ENCODE measurements around the gene C16orf82.

The C16orf82 gene

DNA sequence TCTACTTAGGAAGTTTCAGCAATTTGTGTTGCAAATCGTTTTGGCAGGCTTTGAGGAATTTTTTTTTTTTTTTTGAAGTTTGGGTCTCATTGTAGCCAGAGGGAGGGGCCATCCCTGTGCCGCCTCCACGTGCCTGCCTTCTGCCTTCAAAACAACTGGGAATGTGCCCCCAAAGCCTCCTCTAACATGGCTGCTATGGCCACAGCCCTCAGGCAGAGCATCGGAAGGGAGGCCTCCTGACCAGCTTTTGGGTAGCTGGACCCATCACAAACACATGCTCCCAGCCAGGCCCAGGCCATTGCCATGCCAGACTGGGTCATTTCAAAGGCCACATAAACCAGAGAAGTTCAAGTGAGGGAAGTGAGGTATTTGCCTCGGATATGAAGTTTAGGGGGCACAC is 21.5 kb downstream of the C16orf82 start:
- no peak for DNase-seq (ENCODE audit: low read depth in 3 of 3)

DNA sequence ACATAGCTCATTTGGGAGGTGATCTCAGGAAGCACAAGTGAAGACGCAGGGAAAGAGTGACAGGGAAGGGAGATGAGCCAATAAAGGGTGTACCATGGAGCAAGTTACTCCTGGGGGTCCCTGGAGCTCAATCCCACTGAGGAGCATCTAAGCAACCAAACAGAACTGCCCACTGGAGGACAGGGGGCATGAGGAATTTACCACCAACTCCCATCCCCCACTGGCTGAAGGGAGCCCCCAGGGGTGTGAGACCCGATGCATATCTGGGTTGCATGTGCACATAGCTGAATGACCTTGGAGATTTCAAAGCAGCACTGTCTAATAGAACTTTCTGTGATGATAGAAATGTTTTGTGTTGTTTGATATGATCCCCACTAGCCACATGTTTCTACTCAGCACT is 29.6 kb downstream of the C16orf82 start:
- DNase-seq (ENCODE audit: low read depth in 3 of 3), result no peak

DNA sequence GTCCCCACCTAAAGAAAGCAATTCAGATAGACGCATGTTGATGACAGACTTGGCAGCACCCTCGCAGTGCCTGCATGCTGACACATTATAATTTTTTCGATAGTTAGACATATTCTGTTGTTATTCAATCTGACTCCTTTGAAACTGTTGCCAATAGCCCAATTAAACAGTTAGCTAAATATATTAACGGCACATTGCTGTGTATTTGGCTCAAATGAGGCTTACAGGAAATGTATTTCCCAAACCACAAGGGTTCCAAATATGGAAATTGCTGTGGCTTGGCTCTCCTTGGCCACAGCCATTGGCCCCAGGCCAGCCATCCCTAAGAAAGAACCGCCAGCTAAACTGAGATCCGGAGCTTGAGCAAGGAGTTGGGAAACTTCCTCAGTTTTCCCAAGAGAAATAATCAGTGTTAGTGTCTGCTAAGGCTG is 31.1 kb downstream of the C16orf82 start:
- DNase-seq (ENCODE audit: low read depth in 3 of 3), result no peak

DNA sequence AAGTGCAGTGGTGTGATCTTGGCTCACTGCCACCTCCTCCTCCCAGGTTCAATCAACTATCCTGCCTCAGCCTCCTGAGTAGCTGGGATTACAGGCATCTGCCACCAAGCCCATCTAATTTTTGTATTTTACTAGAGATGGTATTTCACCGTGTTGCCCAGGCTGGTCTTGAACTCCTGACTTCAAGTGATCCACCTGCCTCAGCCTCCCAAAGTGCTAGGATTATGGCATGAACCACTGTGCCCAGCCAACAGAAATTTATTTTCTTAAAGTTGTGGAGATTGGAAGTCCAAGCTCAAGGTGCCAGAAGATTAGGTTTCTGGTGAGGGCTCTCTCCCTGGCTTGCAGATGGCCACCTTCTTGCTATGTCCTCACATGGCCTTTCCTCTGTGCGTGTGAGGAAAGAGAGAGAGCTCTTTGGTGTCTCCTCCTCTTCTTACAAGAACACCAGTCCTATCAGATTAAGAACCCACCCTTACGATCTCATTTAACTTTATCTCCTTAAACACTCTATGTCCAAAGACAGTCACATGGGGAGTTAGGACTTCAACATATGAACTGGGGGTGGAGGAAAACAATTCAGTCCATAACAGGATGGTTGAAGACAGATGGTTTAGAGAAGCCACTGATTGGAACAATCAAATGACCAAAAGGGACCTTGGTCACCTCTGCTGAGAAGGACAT is 31.8 kb downstream of the C16orf82 start:
- DNase-seq (ENCODE audit: low read depth in 3 of 3), result no peak

DNA sequence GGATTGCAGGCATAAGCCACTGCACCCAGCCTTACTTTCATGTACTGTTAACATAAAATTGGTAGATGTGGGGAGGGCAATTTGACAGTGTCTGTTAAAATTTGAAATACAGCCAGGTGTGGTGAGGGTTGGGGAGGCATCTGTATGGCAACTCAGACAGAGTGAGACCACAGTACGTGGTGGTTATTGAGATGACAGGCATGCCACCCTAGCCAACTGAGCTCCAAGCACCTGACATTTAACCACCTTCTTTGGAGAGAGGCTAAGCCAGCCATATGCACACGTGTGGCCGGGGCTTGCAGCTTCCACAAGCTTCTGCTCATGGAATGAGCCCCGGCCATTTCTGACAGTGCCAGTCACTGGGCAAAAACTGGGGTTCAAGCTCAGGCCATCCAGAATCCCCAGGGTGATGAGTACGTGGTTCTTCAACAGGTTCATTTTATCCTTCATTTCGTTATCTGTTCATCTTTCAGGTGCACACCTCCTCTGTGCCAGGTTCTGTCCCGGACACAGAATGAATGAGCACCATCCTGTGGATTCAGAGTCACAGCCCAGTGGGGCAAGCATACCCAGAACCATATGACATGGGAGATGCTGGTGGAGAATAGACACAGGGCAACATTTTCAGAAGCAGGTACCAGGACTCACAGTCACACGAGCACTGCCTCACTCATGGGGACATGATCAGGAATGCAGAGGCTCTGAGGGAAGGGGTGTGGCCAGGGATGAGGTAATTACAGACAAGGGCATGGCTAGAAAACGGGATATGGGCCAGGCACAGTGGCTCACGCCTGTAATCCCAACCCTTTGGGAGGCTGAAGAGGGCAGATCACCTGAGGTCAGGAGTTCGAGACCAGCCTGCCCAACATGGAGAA is 36.2 kb downstream of the C16orf82 start:
- DNase-seq (ENCODE audit: low read depth in 3 of 3), result no peak

DNA sequence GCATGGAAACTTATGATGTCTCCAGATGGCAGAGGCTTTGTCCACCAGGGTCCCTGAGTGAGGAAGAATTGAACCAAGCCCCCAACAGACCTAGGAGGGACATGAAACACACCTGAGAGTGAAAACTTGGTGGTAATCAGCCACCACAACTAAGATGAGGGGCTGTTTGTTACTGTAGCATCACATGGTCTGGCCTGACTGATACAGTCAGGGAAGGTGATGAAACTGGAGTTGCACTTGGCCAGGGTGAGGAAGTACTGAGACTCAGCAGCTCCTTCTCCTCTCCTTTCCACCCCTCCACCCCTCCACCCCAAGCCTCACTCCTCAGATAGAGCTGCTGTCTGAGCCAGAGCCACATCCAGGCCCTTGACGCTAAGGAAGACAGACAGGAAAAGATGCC is 37.2 kb downstream of the C16orf82 start:
- no peak for DNase-seq (ENCODE audit: low read depth in 3 of 3)

DNA sequence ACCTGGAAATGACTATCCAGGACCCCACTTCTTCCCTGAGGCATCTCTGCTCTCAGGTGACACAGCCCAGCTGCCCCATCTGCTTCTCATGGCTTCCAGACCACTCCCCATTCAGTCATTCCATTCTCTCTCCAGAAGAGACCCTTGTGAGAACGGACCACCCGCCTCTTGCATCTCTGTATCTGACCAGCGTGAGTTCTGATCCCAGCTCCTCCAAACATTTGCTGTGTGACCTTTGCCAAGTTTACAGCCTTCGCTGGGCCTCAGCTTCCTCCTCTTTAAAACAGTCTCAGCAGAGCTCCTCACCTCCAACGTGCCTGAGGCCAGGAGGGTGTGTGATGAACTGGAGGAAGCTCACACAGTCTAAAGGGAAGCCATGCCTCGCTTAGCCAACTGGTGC is 39.6 kb downstream of the C16orf82 start:
- DNase-seq (ENCODE audit: low read depth in 3 of 3), result no peak

DNA sequence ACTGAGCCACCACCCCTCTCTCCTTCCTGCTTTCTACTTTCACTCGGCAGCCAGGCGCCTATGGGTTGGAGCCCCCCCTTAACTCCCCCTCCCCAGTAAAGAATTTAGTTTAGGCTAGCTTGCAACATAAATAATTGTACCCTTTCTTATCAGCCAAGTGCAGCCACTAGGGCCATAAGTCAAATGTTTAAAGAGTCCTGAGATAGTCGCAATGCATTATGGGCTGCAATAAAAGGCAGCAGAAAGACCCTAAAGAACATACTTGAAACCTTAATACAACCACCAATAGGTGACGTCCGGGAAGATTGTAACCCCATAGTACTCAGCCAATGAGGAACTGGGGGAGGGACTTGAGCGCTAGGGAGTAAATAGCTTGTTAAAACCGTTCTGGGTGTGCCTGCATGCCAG is 40.5 kb downstream of the C16orf82 start:
- DNase-seq (ENCODE audit: low read depth in 3 of 3), result no peak

DNA sequence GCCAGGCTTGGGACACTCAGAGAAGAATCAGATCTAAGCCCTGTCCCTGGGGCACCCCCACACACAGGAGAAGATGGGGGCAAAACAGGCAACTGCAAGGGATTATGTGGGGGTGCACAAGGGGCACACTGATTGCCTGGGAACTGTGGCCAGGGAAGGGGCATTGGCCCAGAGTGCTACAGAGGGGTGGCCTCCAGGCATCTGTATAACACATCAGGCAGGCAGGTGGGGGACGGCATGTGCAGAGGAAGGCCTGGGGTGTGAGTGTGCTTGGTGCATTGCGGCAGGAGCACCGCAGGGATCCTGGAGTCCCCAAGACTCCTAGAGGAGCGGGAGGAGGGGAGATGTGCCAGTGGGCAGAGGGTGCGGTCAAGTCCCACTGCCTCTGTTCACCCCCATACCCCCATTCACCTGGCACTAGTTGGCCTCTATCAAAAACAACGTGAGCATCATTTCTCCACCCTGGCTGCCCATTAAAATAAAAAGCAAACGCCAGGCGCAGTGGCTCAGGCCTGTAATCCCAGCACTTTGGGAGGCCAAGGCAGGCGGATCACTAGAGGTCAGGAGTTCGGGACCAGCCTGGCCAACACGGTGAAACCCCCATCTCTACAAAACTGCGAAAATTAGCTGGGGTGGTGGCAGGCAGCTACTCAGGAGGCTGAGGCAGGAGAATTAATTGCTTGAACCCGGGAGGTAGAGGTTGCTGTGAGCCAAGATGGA is 41.5 kb downstream of the C16orf82 start:
- DNase-seq (ENCODE audit: low read depth in 3 of 3), result no peak

DNA sequence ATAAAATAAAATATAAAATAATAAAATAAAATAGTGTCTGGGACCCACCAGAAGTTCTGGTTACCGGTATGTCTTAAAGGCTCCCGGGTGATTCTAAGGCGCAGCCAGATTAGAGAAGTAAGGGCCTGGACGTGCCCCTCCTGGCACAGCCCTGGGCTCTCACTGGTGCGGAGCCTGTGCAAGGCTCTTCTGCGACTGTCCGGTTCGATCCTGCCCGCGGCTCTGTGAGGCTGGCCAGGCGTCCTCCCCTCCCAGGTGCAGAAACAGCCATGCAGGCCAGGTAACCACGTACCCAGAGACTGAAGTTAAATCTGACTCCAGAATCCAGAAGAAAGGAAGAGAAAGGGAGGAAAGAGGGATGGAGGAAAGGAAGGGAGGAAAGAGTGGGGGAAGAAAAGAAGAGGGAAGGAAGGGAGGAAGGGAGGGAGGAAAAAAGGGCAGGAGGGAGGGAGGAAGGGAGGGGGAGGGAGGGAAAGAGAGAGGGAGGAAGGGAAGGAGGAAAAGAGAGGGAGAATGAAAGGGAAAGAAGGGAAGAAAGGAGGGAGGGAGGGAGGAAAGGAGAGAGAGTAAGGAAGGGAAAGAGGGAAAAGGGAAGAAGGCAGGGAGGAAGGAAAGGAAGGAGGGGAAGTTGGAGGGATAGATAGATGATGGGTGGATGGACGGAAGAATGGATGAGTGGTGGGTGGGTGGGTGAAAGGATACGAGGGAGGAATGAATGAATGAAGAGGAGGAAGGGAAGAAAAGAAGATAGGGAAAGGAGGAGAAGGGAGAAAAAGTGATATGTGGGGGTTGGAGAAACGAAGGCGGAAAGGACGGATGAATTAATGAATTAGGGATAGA is 42.3 kb downstream of the C16orf82 start:
- DNase-seq (ENCODE audit: low read depth in 3 of 3), result no peak

DNA sequence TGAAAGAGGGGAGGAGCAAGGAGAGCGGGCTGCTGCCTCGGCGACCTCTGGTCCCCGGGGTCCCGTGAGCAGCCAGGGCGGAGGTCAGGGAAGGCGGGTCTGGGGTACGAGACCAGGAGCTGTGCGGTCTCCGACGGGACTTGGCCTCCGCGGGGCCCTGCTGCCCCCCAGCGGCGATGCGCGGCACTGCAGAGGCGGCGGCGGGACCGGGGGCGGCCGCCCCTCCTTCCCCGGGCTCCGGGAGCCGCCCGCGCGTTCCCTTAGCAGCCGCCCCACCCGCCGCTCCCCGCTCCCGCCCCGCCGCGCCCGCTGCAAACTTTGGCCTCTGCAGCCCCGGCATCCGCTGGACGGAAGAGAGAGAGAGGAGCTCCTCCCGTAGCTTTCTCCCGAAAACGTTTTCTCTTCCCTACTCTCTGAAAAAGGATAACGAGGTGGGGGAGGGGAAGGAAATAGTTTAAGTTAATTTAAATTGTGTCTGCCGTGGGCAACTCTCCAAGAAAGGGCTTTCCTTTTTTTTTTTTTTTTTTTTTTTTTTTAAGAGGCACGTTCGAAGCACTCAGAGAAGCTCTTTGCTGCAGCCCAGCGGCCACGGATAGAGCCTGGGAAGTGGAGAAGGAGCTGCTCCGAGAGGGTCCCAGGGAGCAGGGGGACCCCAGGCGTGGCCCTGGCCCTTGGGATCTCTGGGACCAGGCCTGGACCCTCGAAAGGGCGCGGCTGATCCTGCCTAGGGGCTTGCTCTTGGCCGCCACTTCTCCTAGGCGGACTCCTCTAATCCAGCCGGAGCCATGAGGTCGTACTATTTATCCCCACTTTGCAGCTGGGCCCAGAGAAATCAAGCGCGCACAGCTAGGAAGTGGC is 43.2 kb downstream of the C16orf82 start:
- DNase-seq (ENCODE audit: low read depth in 3 of 3), result peak; percentile 67 to 82 (median 80)

DNA sequence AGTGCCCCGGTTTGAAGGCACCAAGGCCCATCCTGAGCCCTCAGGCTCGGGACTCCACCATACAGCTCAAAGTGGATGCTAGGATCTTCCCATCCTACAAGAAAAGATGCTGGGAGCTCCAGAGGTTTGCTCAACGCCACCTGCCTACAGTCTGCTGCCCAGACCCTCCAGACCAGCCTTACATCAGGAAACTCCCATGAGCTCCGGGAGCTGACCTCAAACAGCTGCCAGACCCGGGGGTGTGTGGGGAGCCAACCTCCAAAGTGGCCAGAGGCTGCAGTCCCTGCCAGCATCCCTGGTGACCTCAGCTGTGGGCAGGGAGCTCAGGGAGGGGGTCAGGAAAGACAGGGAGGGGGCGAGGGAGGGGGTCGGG is 43.8 kb downstream of the C16orf82 start:
- no peak for DNase-seq (ENCODE audit: low read depth in 3 of 3)

DNA sequence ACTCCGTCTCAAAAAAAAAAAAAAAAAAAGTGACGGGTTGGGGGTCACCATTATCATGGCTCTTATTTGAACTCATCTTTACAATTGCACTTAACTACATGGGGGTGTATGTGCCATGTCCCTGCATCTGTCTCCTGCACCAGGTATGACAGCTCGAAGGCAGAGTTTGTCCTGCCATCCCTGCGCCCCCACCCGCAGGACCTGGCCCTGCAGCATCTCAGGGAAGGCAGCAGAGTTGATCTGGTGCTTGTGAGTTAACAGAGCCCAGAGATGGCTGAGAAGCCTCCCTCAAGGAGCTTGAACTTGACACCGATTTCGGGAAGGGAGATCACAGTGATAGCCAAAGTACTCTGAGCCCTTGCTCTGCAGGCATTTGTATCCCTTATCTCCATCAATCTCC is 44.8 kb downstream of the C16orf82 start:
- no peak for DNase-seq (ENCODE audit: low read depth in 3 of 3)

DNA sequence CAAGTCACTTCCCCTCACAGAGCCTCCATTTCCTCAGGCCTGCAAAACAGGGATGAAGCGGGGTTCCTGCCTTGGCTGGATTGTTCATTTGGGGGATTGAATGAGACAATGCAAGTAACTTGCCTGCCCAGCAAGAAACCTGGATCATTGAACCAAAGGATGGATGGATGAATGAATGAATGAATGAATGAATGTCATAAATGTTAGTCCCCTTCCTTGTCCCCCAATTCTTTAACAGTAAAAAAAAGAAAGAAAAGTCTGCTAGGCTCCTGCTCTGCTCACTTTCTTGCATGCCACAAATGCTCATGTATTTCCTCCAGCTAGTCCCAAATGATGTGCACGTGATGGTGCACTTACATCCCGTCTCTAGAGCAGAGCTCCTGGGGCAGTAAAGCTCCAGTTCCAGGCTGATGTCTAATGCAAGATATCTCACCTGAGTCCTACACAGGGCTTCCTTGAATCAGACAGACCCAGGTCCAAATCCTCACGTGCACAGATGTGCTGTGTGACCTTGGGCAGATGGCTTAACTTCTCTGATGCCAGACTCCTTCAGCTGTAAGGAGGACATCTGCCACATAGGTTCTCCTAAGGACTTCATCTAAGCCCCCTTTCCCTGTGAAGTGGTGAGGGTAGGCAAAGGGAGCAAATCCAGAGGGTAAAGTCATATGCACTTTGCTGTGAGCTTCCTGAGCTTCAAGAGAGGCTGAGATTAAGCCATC is 45.5 kb downstream of the C16orf82 start:
- DNase-seq (ENCODE audit: low read depth in 3 of 3), result no peak

DNA sequence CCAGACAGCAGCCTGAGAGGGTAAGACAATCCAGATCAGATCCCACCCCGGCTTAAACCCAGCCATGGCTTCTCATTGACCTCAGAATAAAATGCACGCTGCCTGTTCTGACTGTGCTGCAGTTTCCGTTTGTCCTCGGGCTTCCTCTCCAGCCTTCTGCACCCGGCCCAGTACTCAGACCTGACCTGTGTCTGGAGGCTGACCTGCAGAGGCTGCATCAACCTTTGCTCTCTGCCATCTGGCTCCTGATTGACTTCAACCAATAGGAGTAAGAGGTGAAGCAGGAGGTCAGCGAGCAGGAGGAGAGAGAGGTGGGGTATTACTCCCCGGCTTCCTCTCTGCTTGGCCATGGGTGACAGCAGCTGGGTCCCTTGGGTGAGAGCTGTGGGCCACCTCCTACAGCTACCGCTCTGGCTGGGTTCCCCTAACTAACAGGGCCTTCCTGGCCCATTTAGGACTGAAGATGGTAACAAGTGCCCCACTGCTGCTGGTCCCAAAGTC is 46.7 kb downstream of the C16orf82 start:
- no peak for DNase-seq (ENCODE audit: low read depth in 3 of 3)

DNA sequence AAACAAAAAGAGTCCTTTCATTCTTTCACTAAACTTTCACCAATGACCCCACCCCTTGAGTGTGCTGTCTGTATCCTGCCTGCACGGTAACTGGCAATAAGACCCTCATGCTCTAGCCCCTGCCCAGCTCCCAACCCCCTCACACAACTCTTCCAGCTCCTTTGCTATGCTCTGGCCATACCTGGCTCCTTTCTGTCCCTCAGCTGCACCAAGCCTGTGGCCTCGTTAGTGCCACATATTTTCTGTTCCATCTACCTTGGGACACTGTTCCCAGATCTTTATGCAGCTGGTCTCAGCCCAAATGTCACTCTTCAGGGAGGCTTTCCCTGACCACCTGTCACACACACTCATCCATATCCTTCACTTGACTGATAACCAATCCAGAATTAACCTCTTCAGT is 47.3 kb downstream of the C16orf82 start:
- no peak for DNase-seq (ENCODE audit: low read depth in 3 of 3)

DNA sequence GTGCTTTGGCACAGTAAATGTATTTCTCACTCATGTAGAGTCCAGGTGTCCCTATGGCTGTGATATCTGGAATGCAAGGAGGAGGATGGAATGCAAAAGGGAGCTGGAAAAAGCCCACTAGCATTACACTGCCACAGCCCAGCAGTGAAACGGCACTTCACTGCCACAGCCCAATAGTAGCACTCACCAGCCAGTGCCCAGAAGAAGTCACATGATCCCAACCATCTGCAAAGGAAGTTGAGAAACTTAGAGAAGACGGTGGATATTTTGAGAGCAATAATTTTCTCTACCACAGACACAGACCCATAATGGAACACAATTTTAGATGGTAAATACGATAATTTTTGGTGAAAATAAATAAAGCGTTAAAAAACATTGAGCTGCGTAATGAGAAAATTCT is 51.8 kb downstream of the C16orf82 start:
- no peak for DNase-seq (ENCODE audit: low read depth in 3 of 3)

Measured in stimulated activated CD4-positive, alpha-beta T cell treated with anti-CD3 and anti-CD28 coated beads, TNF-alpha, amount 100 ng/mL, for 4 hours (primary cell).